SKM-1 treated with dmso at 0.1 percent for 144 hours (cell line): ENCODE measurements around the gene CMTM5.
"Not testable (repeated sequence)": the region's sequence is repeated elsewhere in the genome, so short reads cannot be mapped to it uniquely, and the experiment has no call there.

Experiments
- DNase-seq: peaks from one replicate; lab custom pipeline; 2025; ENCODE audit not compliant: unreplicated experiment; lab: John Stamatoyannopoulos, UW

The CMTM5 gene

GRCh38 chr14:23377573-23378563 lies 1.0 kb downstream of the CMTM5 start:
- no peak for DNase-seq

GRCh38 chr14:23378612-23379220 lies 1.9 kb downstream of the CMTM5 start:
- DNase-seq = no peak

GRCh38 chr14:23379366-23380196 lies 2.7 kb downstream of the CMTM5 start:
- no peak for DNase-seq

GRCh38 chr14:23380197-23380914 lies 3.5 kb downstream of the CMTM5 start:
- DNase-seq = no peak

- no peak for DNase-seq
These were observed 4.1 kb downstream of the CMTM5 start for GRCh38 chr14:23380976-23381375.

- peak; percentile 100 for DNase-seq
These were observed 5.0 kb downstream of the CMTM5 start for GRCh38 chr14:23381871-23382270.

DNA sequence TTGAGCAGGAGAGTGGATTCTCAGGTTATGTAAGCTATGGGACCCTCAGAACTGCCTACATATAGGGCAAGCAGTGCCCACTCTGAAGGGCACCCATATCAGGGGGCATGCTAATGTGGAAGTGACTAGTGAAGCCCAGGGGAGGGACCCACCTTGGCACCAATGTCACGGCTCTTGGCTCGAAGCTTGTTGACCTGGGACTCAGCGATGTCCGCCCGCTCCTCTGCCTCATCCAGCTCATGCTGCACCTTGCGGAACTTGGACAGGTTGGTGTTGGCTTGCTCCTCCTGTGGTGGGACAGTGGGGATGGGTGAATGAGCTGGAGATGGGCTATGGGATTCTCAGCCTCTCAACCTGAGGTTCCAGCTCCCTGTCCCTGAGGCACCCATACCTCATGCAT lies 5.4 kb downstream of the CMTM5 start:
- DNase-seq = no peak

GRCh38 chr14:23382731-23383440 lies 6.0 kb downstream of the CMTM5 start:
- no peak for DNase-seq

- DNase-seq = no peak
These were observed 7.7 kb downstream of the CMTM5 start for GRCh38 chr14:23384364-23385080.

GRCh38 chr14:23385244-23385641 lies 8.4 kb downstream of the CMTM5 start:
- DNase-seq = no peak

- DNase-seq = no peak
These were observed 8.9 kb downstream of the CMTM5 start for GRCh38 chr14:23385642-23386265.

- not testable (repeated sequence) for DNase-seq
These were observed 9.4 kb downstream of the CMTM5 start for GRCh38 chr14:23386266-23386657.

DNA sequence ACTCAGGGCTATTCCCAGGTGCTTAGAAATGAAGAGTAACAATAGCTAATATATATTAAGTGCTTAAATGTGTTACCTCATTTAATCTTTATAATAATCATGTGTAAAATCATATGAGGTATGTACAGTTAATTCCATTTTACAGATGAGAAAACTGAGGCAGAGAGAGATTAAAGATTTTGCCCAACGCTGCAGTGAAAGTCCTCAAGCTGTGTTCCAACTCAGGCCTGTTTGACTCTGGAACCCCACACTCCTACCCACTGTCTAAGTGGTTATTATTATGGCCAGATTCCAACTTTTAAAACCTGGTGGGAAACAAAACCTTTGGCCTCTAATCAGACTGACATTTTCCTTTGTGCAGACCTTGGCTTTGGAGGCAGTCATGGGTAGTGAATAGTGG lies 10.2 kb downstream of the CMTM5 start:
- no peak for DNase-seq

- DNase-seq = no peak
These were observed 11.4 kb downstream of the CMTM5 start for GRCh38 chr14:23387916-23388882.

- no peak for DNase-seq
These were observed 12.2 kb downstream of the CMTM5 start for GRCh38 chr14:23388996-23389395.

DNA sequence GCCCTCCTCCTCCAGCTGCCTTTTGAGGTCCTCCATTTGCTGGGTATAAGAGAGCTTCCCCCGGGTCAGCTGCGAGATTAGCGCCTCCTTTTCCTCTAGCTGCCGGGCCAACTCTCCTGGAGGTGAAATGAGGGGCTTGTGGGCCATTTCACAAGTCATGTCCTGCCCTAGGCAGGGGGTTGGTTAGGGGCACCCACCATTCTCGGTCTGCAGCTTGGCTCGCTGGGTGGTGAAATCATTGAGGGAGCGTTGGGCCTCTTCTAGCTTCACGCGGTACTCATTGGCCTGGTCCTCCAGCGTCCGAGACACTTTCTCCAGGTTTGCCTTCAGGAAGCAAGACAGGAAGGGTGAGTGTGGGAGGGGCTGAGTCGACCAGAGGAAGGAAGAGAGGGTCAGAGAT lies 12.6 kb downstream of the CMTM5 start:
- DNase-seq = no peak

GRCh38 chr14:23389871-23390270 lies 13.0 kb downstream of the CMTM5 start:
- not testable (repeated sequence) for DNase-seq

GRCh38 chr14:23392613-23393012 lies 15.8 kb downstream of the CMTM5 start:
- no peak for DNase-seq
